HepG2 (cell line): Measurements from ENCODE around the gene ITGB2. TPM values are rescaled to one million over a fixed set of nuclear protein-coding genes. Genes with fewer than 3 reads are reported as not detected.

Experiments
- ARID4A ChIP-seq: sonication (generic); formaldehyde crosslinking; IDR thresholded peaks from 2 replicates; pipeline ENCODE4 v1.5.0; 2020; ENCODE audit warnings: mild to moderate bottlenecking, missing genetic modification reagents, borderline replicate concordance
- CHD2 ChIP-seq: IDR thresholded peaks from 2 replicates; pipeline ENCODE4 v1.6.1; 2011; ENCODE audit warnings: low read depth, low read length, improper control_type of control experiment
- ERF ChIP-seq: IDR thresholded peaks from 2 replicates; pipeline ENCODE4 v1.6.1; 2018; ENCODE audit warnings: missing biosample characterization, missing genetic modification reagents
- ESRRA ChIP-seq: sonication (generic); formaldehyde crosslinking; IDR thresholded peaks from 2 replicates; pipeline ENCODE4 v1.5.1; 2020; ENCODE audit warnings: mild to moderate bottlenecking, low read depth, missing genetic modification reagents
- ETV6 ChIP-seq: sonication (generic); formaldehyde crosslinking; conservative IDR thresholded peaks from 2 replicates; pipeline ENCODE4 v1.4.0; 2020; ENCODE audit warnings: missing genetic modification reagents
- FOXK1 ChIP-seq: sonication (generic); formaldehyde crosslinking; IDR thresholded peaks from 2 replicates; pipeline ENCODE4 v1.4.0; 2020; ENCODE audit warnings: low read depth, missing genetic modification reagents, borderline replicate concordance
- JUNB ChIP-seq: sonication (generic); formaldehyde crosslinking; IDR thresholded peaks from 2 replicates; pipeline ENCODE4 v1.8.0; 2022; ENCODE audit warnings: missing genetic modification reagents, mild to moderate bottlenecking, borderline replicate concordance
- KDM2A ChIP-seq: sonication (generic); formaldehyde crosslinking; IDR thresholded peaks from 2 replicates; pipeline ENCODE4 v1.4.0; 2020; ENCODE audit warnings: low read depth, missing genetic modification reagents, borderline replicate concordance
- PATZ1 ChIP-seq: sonication (generic); formaldehyde crosslinking; IDR thresholded peaks from 2 replicates; pipeline ENCODE4 v1.4.0; 2020; ENCODE audit warnings: missing genetic modification reagents
- SOX5 ChIP-seq: IDR thresholded peaks from 2 replicates; pipeline ENCODE4 v1.6.1; 2016; ENCODE audit warnings: borderline replicate concordance
- SOX6 ChIP-seq, 2 experiments: fragments of 450-650 bp in 1 of 2; sonication (generic) in 1 of 2; formaldehyde crosslinking in 1 of 2; IDR thresholded peaks; 2 replicates each; pipeline versions ENCODE4 v1.4.0 to v1.6.1; 2017 to 2020; ENCODE audit warnings: antibody characterized with exemption in 1 of 2, mild to moderate bottlenecking in 1 of 2, missing genetic modification reagents in 1 of 2
- STAG1 ChIP-seq: sonication (generic); formaldehyde crosslinking; IDR thresholded peaks from 2 replicates; pipeline ENCODE4 v1.4.0; 2020; ENCODE audit warnings: missing genetic modification reagents
- TOPORS ChIP-seq: sonication (generic); formaldehyde crosslinking; IDR thresholded peaks from 2 replicates; pipeline ENCODE4 v1.8.0; 2023; ENCODE audit warnings: mild to moderate bottlenecking, missing genetic modification reagents
- YEATS4 ChIP-seq: sonication (generic); formaldehyde crosslinking; IDR thresholded peaks from 2 replicates; pipeline ENCODE4 v1.4.0; 2020; ENCODE audit warnings: missing genetic modification reagents, borderline replicate concordance
- ZNF333 ChIP-seq: sonication (generic); formaldehyde crosslinking; IDR thresholded peaks from 2 replicates; pipeline ENCODE4 v1.4.0; 2020; ENCODE audit warnings: mild to moderate bottlenecking, missing genetic modification reagents, borderline replicate concordance
- ZNF414 ChIP-seq: sonication (generic); formaldehyde crosslinking; IDR thresholded peaks from 2 replicates; pipeline ENCODE4 v1.5.0; 2020; ENCODE audit warnings: missing genetic modification reagents
- ZNF607 ChIP-seq: sonication (generic); formaldehyde crosslinking; IDR thresholded peaks from 2 replicates; pipeline ENCODE4 v1.5.1; 2020; ENCODE audit warnings: missing genetic modification reagents, mild to moderate bottlenecking, borderline replicate concordance
- ZNF710 ChIP-seq: sonication (generic); formaldehyde crosslinking; IDR thresholded peaks from 2 replicates; pipeline ENCODE4 v1.5.0; 2020; ENCODE audit warnings: mild to moderate bottlenecking, missing genetic modification reagents, borderline replicate concordance
- ZNF883 ChIP-seq: sonication (generic); formaldehyde crosslinking; IDR thresholded peaks from 2 replicates; pipeline ENCODE4 v1.5.1; 2020; ENCODE audit warnings: mild to moderate bottlenecking, missing genetic modification reagents; ENCODE audit errors: not compliant biosample characterization
- ZSCAN9 ChIP-seq: IDR thresholded peaks from 2 replicates; pipeline ENCODE4 v1.6.1; 2016; ENCODE audit warnings: borderline replicate concordance
- polyA plus RNA-seq, 8 experiments: library from polyadenylated mRNA; depleted of rRNA in 3 of 8; stranded (reverse) in 7 of 8; unstranded in 1 of 8; fragments of >200 nt; fragmentation: Illumina TruSeq in 4 of 8; extraction: Trizol in 4 of 8; gene quantifications; 2 replicates each; pipeline versions ENCODE4 v1.2.1 to v1.2.3, GENCODE V29; 2011 to 2016; ENCODE audit warnings: low read depth in 4 of 8, missing spikeins in 1 of 8, mixed read lengths in 1 of 8; ENCODE audit not compliant: insufficient read depth in 1 of 8
- total RNA-seq, 5 experiments: library from RNA; depleted of rRNA; stranded (reverse); fragments of >200 nt; fragmentation: Illumina TruSeq; extraction: Trizol; gene quantifications; 2 replicates each; pipeline ENCODE4 v1.2.3, GENCODE V29; 2016; ENCODE audit warnings: low read depth in 1 of 5

ITGB2 gene
- total and polyA plus RNA-seq, 2 of the 13 experiments (the other 11 are each of a cell fraction or from before 2014, with no cell fraction given) = 4.2 to 18.0 TPM

GRCh38 chr21:44892536-44893277, 28.0 kb downstream of the ITGB2 start (continued):
- no peak for TF ChIP-seq SOX6 (IDR thresholded peaks at IDR 0.05)
- TF ChIP-seq SOX6 (CRISPR knock-in tag; IDR thresholded peaks at IDR 0.05) = no peak
- no peak for TF ChIP-seq ESRRA
- TF ChIP-seq FOXK1 (CRISPR knock-in tag) = peak; percentile 24; the same call in 1 of the 2 replicates
- TF ChIP-seq ZNF710 = no peak
- no peak for TF ChIP-seq ZNF333 (CRISPR knock-in tag)
- TF ChIP-seq STAG1 (CRISPR knock-in tag) = peak; percentile 66
- no peak for TF ChIP-seq CHD2
- 0 out of 2 replicates have a peak, but pooled peaks have one; percentile 46 for TF ChIP-seq ERF
- 0 out of 2 replicates have a peak, but pooled peaks have one; percentile 43 for TF ChIP-seq KDM2A (CRISPR knock-in tag)
- no peak for TF ChIP-seq ZNF883 (CRISPR knock-in tag)
- no peak for TF ChIP-seq JUNB (CRISPR knock-in tag)
- TF ChIP-seq ZNF414 = 0 out of 2 replicates have a peak, but pooled peaks have one; percentile 35
- no peak for TF ChIP-seq ZNF607 (CRISPR knock-in tag)
- peak; percentile 67; the same call in 1 of the 2 replicates for TF ChIP-seq ZSCAN9 (CRISPR knock-in tag)
- no peak for TF ChIP-seq TOPORS (CRISPR knock-in tag)
- TF ChIP-seq PATZ1 (CRISPR knock-in tag) = 0 out of 2 replicates have a peak, but pooled peaks have one; percentile 16
- peak; percentile 15; the same call in 1 of the 2 replicates for TF ChIP-seq SOX5 (CRISPR knock-in tag)
- TF ChIP-seq ETV6 (CRISPR knock-in tag) = no peak
- 0 out of 2 replicates have a peak, but pooled peaks have one; percentile 28 for TF ChIP-seq ARID4A
- TF ChIP-seq YEATS4 = no peak
